NCI-H524 (cell line): ENCODE measurements around the gene RAB40AL.
A peak's percentile ranks its signal among the peaks of the same experiment; 100 is the strongest.
"Not testable (repeated sequence)": the region's sequence is repeated elsewhere in the genome, so short reads cannot be mapped to it uniquely, and the experiment has no call there.

Experiments used
- DNase-seq, 2 experiments: peaks; one replicate each; lab custom pipeline; 2025; lab: John Stamatoyannopoulos, UW

The RAB40AL gene

DNA sequence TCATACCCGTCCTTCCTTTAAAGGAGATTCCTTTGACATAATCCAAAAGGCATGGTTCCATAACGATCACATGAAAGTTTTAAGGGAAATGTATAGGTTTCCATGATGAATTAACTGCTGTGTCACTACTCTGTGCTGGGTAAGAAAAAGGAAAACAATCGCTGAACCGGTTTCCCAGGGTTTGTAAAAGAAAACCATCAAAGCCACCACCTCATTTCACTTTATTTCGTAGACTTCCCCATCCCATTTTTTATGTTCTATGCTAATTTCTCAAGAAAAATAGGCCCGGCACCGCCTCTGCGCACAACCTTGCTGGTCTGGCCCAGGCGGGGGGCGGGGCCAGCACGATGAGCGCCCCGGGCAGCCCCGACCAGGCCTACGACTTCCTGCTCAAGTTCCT is at the start of gene RAB40AL:
TSS of gene RAB40AL (plus strand) at position 301 of the 400 bp plus-strand sequence. CDS start at position 348, 47 bp downstream.
- not testable (repeated sequence) for DNase-seq

GRCh38 chrX:102887687-102888086 is 49.4 kb upstream of the RAB40AL start:
- DNase-seq, result no peak

- no peak for DNase-seq
These were observed 45.0 kb upstream of the RAB40AL start for GRCh38 chrX:102892103-102892502.

DNA sequence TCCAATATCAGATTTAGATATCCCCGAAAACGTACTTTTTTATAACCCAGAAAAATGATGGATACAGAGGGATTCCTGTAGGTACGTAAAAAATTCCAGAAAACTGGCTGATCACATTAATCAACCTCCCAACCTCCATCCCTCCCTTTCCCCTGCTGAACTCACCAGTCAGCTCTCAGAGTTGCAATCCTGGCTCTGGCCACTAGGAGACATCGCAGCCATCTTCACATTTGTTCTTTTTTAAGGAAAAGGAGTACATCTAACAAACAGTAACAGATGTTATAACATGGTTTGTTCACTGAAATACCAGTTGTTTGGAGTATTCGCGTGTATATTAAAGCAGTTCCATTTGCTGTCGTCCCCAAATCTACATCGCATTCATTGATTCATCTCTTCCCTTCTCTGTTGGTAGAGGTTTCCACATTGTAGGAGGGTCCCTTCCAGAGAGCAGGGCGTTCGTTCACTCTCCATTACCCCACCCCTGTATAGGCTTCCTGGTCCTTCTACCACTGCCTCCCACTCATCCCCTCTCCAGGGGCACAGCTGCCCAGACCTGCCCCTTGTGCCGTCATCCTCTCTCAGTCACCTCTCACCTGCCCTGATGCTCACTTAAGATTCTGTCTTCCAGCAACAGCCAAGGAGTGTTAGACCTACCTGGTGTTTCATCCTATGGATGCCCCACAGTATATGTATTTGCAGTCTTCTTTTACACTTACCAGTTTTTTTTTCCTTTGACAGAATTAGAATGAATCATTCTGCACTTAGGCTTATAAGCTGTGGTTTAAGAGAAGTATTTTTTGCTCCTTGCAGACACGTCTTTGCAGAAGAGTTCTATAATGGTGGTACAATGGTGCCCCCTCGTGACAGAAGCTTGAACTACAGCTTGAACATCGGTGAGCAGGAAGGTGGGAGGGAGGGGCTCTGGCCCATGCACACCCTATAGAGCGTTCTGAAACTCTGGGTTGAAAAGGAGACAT is 36.8 kb upstream of the RAB40AL start:
- peak; percentile 24 to 74 for DNase-seq

- DNase-seq, result no peak
These were observed 34.7 kb upstream of the RAB40AL start for GRCh38 chrX:102902355-102902754.

GRCh38 chrX:102930990-102931756 is 5.9 kb upstream of the RAB40AL start:
- DNase-seq, result no peak

DNA sequence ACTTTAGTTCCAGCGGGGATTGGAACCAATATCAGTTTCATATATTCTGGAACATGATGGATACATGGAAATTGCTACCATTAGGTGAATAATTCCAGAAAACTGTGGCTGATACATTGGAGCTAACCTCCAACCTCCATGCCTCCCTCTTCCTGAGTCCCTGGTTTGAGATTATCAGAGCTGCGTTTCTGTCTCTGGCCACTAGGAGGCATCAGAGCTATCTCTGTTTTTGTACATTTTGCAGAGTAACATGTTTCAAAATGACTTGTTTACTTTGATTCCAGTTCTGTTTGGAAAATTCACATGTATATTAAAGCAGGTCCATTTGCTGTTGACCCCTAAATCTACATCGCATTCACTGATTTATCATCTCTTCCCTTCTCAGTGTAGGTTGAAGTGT is 2.4 kb upstream of the RAB40AL start:
- DNase-seq, result peak in 1 of 2 experiments; percentile 18

- DNase-seq, result peak; percentile 66 to 81
These were observed 14.1 kb downstream of the RAB40AL start for GRCh38 chrX:102950908-102951866.

DNA sequence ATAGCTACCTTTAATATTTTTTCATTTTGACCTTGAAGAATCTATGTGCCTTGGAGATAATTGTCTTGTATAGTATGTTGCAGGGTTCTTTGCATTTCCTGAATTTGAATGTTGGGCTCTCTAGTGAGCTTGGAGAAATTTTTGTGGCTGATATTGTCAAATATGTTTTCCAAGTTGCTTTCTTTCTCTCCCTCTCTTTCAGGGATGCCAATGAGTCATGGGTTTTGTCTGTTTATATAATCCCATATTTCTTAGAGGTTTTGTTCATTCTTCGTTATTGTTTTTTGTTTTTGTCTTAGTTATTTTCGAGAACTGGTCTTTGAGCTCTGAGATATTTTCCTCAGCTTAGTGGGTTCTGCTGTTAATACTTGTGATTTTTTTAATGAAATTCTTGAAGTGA is 20.7 kb downstream of the RAB40AL start:
- no peak for DNase-seq

DNA sequence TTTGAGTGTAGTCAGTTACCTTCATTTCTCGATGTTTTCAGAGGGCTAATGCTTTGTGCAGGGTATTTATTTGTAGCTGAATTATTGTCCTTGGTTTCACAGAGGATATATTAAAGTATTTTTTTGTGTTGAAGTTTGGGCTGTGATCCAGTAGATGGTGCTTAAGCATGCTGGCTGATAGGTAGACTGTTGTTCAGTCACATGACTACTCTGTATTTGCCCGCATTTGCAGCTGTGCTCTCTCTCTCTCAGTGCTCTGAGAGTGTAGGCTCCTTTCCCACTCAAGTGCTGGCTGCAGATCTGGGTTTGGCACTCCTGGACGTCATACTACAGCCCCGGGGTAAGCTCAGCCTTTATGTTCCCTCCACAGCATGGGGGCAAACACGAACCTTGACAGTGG is 21.7 kb downstream of the RAB40AL start:
- peak in 1 of 2 experiments; percentile 20 for DNase-seq

GRCh38 chrX:102959471-102959870 is 22.4 kb downstream of the RAB40AL start:
- DNase-seq, result no peak

GRCh38 chrX:102963955-102964354 is 26.9 kb downstream of the RAB40AL start:
- no peak for DNase-seq

- no peak for DNase-seq
These were observed 27.9 kb downstream of the RAB40AL start for GRCh38 chrX:102964940-102965339.

DNA sequence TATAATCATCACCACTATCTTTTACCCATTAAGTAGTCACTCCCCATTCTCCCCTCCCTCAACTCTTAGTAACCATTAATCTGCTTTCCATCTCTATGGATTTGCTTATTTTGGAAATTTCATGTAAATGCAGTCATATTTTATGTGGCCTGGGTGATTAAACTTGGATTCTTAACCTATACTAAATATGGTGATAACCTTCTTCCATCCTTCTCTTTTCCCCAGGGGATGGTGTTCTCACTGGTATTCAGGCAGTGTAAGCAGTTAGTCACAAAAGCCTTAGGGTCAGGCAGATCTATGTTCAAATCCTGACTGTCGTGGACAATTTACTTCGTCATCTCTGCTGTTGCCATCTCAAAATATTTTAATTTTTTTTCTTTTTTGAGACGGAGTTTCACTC is 29.6 kb downstream of the RAB40AL start:
- no peak for DNase-seq

- no peak for DNase-seq
These were observed 31.1 kb downstream of the RAB40AL start for GRCh38 chrX:102968216-102968615.

DNA sequence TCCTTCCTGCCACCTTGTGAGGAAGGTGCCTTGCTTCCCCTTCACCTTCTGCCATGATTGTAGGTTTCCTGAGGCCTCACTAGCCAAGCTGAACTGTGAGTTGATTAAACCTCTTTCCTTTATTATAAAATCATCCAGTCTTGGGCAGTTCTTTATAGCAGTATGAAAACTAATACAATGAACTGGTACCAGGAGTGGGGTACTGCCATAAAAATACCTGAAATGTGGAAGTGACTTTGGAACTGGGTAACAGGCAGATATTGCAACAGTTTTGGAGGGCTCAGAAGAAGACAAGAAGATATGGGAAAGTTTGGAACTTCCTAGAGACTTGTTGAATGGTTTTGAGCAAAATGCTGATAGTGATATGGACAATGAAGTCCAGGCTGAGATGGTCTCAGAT is 34.5 kb downstream of the RAB40AL start:
- DNase-seq, result not testable (repeated sequence)

DNA sequence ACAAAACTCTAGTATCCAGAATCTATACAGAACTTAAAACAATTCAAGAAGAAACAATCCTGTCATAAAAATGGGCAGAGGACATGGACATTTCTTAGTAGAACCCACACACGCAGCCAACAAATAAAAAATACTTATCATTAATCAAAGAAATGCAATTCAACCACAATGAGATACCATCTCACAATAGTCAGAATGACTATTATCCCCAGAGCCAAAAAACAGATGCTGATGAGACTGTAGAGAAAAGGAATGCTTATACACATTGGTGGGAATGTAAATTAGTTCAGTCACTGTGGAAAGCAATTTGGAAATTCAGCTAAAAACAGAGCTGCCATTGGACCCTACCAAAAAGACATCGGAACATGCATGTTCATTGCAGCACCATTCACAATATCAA is 37.9 kb downstream of the RAB40AL start:
- no peak for DNase-seq

GRCh38 chrX:102976286-102976685 is 39.2 kb downstream of the RAB40AL start:
- DNase-seq, result no peak

DNA sequence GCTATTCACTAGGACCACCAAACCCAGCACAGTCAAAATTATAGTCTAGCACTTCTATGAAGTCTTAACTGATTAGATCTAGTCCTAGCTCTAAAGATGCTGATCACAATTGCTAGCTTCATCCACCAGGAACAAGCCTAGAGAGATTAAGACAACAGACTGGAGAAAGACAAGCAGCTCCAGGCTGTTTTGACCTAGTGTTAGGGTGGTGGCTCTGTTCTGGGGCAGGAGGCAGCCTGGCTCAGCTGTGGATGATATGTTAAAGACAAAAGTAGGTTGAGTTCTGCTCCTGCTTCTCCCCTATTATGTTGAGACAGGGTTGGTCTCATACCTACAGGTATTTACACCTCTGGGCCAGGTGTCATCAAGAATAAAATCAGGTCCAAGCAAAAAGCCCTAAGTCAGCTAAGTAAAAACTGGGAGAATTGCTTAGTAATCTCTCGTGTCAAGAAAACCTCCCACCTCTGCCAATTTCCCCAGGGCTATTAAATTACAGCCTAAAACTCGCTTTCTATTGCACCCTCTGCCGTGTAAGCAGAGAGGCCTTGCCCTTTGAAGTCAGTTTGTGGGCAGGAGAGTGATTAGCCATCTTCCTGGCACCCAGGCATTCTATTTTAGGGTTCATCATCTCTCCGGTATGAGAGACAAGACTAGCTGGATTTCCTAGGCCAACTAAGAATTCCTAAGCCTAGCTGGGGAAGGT is 39.9 kb downstream of the RAB40AL start:
- DNase-seq, result no peak

DNA sequence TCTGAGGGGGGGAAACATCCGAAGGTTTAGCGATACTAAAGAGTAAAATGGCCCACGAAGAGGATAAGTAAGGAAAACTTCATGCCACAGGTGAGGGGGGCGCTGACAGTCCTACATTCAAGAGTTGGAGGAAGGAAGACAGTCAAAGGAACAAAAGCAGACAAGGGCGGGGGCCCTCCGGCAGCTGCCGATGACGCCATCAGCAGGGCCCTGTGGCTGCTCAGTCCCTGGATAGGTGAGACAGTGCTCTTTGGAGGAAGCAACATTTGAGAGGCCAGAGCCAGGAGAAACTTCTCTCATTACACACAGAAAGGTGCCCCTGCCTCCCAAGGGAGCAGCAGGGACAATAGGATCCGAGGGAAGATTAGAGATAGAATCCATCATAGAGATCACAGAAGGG is 41.5 kb downstream of the RAB40AL start:
- DNase-seq, result no peak

- DNase-seq, result no peak
These were observed 42.5 kb downstream of the RAB40AL start for GRCh38 chrX:102979536-102979935.
